ENCODE measurements around the gene AFG1L. TPM values are rescaled to one million over a fixed set of nuclear protein-coding genes. Genes with fewer than 3 reads are reported as not detected.
"Not testable (repeated sequence)": the region's sequence is repeated elsewhere in the genome, so short reads cannot be mapped to it uniquely, and the experiment has no call there.

Gene AFG1L
- 10 to 100 TPM; 10.5 to 11.1 TPM for total RNA-seq
- polyA plus RNA-seq (2013, experiment 1 of 2) = 4.3 TPM
- 5.6 TPM for polyA plus RNA-seq (2013, experiment 2 of 2)
- long read RNA-seq, experiment 1, partial matches to known transcripts = 1 of 7 reads
- long read RNA-seq, experiment 1, other reads (novel, unspliced or antisense) = 6 of 7 reads
- long read RNA-seq, experiment 2, full-length matches to known transcripts = 4 of 9 reads
- long read RNA-seq, experiment 2, partial matches to known transcripts = 0 of 9 reads
- long read RNA-seq, experiment 2, other reads (novel, unspliced or antisense) = 5 of 9 reads
- long read RNA-seq, experiment 3, full-length matches to known transcripts = 8 of 13 reads
- long read RNA-seq, experiment 3, partial matches to known transcripts = 2 of 13 reads
- long read RNA-seq, experiment 3, other reads (novel, unspliced or antisense) = 3 of 13 reads
- long read RNA-seq, experiment 4, full-length matches to known transcripts = 5 of 10 reads
- long read RNA-seq, experiment 4, partial matches to known transcripts = 1 of 10 reads
- long read RNA-seq, experiment 4, other reads (novel, unspliced or antisense) = 4 of 10 reads

DNA sequence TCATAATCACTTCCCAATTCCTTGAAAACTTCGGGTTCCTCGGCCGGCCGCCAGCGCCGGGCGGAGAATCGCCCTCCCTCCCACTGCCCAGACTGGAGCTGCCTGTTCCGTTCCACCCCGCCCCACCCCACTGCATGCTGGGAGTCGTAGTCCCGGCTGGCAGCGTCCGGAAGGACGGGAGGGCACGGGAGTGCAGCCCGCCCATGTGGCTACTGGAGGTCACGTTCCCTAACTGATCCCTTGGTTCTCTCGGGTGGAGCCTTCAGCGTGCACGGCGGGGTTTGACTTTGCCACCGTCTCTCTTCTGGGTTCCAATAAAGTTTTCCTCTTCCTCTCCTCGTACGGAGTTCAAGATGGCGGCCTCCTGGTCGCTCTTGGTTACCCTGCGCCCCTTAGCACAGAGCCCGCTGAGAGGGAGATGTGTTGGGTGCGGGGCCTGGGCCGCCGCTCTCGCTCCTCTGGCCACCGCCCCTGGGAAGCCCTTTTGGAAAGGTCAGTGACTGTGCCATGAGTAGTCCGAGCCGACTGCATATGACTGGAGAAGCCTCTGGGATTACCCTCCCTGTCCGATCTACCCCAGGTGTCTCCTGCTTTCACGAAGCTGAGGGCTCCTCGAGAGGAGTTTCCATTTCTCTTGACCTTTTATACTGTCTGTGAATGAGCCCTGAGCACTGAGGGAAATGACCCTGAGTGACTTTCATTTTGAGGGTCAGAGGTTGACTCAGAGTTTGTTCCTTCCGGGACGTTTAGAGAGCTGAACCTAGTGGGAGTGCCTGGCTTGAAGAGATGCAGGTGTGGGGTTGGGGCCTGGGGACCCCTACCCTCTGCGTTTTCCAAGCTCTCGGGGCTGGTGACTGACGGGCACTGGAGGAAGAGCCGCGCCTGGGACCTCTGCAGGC lies at the start of gene AFG1L:
Gene AFG1L, plus strand, starts transcription at position 328 of the 899 bp plus-strand sequence. Its CDS starts 26 bp downstream, at position 354.
- Histone ChIP-seq H3K4me3 (ENCODE audit: low read length) (peak within 1 kb of the TSS; percentile 97), H3K9me3 (ENCODE audit: control insufficient read depth, low read length) (no peaks in the 10 kb centered on the region), H3K4me1 (ENCODE audit: control insufficient read depth, insufficient read depth, low read length) (no peaks in the 10 kb centered on the region), H3K36me3 (ENCODE audit: control insufficient read depth, insufficient read depth, low read length) (no peaks in the 10 kb centered on the region), H3K27ac (ENCODE audit: low read depth, low read length) (peak within 1 kb of the TSS; percentile 76), H3K9ac (ENCODE audit: extremely low read depth, low read length, poor library complexity, severe bottlenecking) (peak within 1 kb of the TSS; percentile 78), H3K27me3 (ENCODE audit: control insufficient read depth, insufficient read depth, low read length, poor library complexity, severe bottlenecking) (no peaks in the 10 kb centered on the region)
- Mint-ChIP-seq H3K4me1 (peaks cover 5% of the 10 kb centered on the region), H3K27me3 (ENCODE audit: insufficient read depth) (no peaks in the 10 kb centered on the region), H3K27ac (peak within 1 kb of the TSS; percentile 95), H3K4me3 (peak within 1 kb of the TSS; percentile 84), H3K36me3 (ENCODE audit: low read depth) (no peaks in the 10 kb centered on the region), H3K9me3 (no peaks in the 10 kb centered on the region)
- 0 to 1% methylated on average over 19 to 46 of the region's 46 CpGs for WGBS, 2 experiments (ENCODE audit: insufficient coverage in 1 of 2, insufficient read length in 1 of 2)
- DNase-seq = peak; percentile 98
- TF ChIP-seq, protein P1, sequence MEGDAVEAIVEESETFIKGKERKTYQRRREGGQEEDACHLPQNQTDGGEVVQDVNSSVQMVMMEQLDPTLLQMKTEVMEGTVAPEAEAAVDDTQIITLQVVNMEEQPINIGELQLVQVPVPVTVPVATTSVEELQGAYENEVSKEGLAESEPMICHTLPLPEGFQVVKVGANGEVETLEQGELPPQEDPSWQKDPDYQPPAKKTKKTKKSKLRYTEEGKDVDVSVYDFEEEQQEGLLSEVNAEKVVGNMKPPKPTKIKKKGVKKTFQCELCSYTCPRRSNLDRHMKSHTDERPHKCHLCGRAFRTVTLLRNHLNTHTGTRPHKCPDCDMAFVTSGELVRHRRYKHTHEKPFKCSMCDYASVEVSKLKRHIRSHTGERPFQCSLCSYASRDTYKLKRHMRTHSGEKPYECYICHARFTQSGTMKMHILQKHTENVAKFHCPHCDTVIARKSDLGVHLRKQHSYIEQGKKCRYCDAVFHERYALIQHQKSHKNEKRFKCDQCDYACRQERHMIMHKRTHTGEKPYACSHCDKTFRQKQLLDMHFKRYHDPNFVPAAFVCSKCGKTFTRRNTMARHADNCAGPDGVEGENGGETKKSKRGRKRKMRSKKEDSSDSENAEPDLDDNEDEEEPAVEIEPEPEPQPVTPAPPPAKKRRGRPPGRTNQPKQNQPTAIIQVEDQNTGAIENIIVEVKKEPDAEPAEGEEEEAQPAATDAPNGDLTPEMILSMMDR (conservative IDR thresholded peaks at IDR 0.05) = no peak

DNA sequence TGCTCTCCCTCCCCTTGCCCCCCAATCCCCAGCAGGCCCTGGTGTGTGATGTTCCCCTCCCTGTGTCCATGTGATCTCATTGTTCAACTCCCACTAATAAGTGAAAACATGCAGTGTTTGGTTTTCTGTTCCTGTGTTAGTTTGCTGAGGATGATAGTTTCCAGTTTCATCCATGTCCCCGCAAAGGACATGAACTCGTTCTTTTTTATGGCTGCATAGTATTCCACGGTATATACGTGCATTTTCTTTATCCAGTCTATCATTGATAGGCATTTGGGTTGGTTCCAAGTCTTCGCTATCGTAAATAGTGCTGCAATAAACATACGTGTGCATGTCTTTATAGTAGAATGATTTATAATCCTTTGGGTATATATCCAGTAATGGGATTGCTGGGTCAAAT lies 49.8 kb upstream of the AFG1L start:
- not testable (repeated sequence) for H3K4me3 ChIP-seq (ENCODE audit: low read length); H3K27ac Mint-ChIP-seq; DNase-seq; H3K4me3 Mint-ChIP-seq; H3K9me3 Mint-ChIP-seq; H3K27me3 ChIP-seq (ENCODE audit: control insufficient read depth, insufficient read depth, low read length, poor library complexity, severe bottlenecking); H3K9ac ChIP-seq (ENCODE audit: extremely low read depth, low read length, poor library complexity, severe bottlenecking); H3K27ac ChIP-seq (ENCODE audit: low read depth, low read length); H3K4me1 ChIP-seq (ENCODE audit: control insufficient read depth, insufficient read depth, low read length); H3K9me3 ChIP-seq (ENCODE audit: control insufficient read depth, low read length)
- H3K36me3 Mint-ChIP-seq (ENCODE audit: low read depth) = peaks cover 26% of the 10 kb centered on the region
- WGBS, 2 experiments (ENCODE audit: insufficient coverage in 1 of 2, insufficient read length in 1 of 2) = 93 to 96% methylated on average over 4 to 7 of the region's 7 CpGs
- peaks cover 21% of the 10 kb centered on the region for H3K4me1 Mint-ChIP-seq
- peaks cover 15% of the 10 kb centered on the region for H3K27me3 Mint-ChIP-seq (ENCODE audit: insufficient read depth)
- H3K36me3 ChIP-seq (ENCODE audit: control insufficient read depth, insufficient read depth, low read length) = peaks cover 14% of the 10 kb centered on the region

DNA sequence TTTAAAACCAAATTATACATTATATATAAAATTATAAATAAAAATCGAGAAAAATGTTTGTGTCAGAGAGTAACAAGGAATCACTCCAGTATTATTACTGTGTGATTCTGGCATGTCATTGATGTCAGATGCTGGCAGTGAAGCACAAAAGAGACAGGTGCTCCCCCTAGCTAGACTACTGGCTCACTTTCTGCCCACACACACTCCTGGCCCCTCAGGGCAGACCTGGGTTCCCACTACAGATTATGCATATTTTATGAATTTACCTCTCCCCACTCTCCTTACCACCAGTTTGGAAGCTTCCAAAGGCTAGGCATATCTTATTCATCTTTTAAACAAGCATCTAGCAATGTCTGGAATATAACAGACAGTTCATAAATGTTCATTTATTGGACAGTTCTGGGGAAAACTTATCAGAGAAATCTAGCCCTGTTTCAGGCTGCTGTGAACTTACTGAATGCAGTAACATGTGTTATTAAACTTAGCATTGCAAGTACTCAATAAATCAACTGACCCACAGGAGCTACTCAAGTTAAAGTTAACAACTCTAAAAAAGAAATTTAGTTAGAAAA lies 46.8 kb upstream of the AFG1L start:
- no peak for DNase-seq
- Histone ChIP-seq H3K4me1 (ENCODE audit: control insufficient read depth, insufficient read depth, low read length) (no peaks in the 10 kb centered on the region), H3K9me3 (ENCODE audit: control insufficient read depth, low read length) (no peaks in the 10 kb centered on the region), H3K4me3 (ENCODE audit: low read length) (no peak overlapping the region), H3K36me3 (ENCODE audit: control insufficient read depth, insufficient read depth, low read length) (peaks cover 7% of the 10 kb centered on the region), H3K27ac (ENCODE audit: low read depth, low read length) (no peak overlapping the region), H3K9ac (ENCODE audit: extremely low read depth, low read length, poor library complexity, severe bottlenecking) (no peak overlapping the region), H3K27me3 (ENCODE audit: control insufficient read depth, insufficient read depth, low read length, poor library complexity, severe bottlenecking) (no peaks in the 10 kb centered on the region)
- H3K36me3 Mint-ChIP-seq (ENCODE audit: low read depth) = peaks cover 22% of the 10 kb centered on the region
- WGBS, 2 experiments (ENCODE audit: insufficient coverage in 1 of 2, insufficient read length in 1 of 2) = 86% methylated on average over 1 of the region's 1 CpG; no CpG with 5 or more reads in 1 of the 2 experiments
- peaks cover 5% of the 10 kb centered on the region for H3K27me3 Mint-ChIP-seq (ENCODE audit: insufficient read depth)
- TF ChIP-seq, protein P1 (conservative IDR thresholded peaks at IDR 0.05) = peak; percentile 40
- no peak overlapping the region for H3K4me3 Mint-ChIP-seq
- peaks cover 6% of the 10 kb centered on the region for H3K4me1 Mint-ChIP-seq
- peaks cover 5% of the 10 kb centered on the region for H3K9me3 Mint-ChIP-seq
- no peak overlapping the region for H3K27ac Mint-ChIP-seq

All from endodermal cell (in vitro differentiated cells).